Activated CD4-positive, alpha-beta T cell treated with anti-CD3 and anti-CD28 coated beads for 4 hours (primary cell): ENCODE data around the gene CHD6.

Experiments
- DNase-seq, 2 donors: peaks; one replicate each; pipeline ENCODE4 v3.0.0-alpha.2; 2020

The CHD6 gene

DNA sequence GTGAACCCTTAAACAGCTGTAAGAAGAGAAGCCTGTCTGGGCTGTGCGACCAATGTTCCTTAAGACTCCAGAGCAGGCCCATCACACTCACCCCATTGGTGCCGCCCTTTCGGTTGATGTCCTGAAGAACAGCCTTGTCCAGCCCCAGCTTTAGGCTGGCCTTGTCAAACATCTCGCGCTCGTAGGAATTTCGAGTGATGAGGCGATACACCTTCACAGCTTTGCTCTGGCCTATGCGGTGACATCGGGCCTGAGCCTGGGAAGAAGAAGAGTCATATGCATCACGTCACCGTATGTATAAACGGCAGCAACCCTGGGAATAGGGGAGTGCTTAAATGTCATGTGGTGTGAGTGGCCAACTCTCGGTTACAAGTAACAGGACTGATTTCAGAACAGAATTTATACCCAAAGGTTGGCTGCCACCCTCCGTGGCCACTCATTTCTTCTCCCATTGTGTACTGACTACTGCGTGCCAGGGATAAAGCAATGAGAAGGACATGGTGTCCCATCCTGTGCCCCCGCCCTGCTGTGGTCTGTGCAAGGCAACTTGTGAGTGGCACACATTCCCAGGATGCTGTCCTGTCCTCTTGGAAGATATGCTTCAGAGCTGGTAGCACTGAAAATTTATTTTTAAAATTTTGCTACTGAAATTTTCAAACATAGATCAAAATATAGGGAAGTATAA lies 160.9 kb downstream of the CHD6 start:
- no peak for DNase-seq

DNA sequence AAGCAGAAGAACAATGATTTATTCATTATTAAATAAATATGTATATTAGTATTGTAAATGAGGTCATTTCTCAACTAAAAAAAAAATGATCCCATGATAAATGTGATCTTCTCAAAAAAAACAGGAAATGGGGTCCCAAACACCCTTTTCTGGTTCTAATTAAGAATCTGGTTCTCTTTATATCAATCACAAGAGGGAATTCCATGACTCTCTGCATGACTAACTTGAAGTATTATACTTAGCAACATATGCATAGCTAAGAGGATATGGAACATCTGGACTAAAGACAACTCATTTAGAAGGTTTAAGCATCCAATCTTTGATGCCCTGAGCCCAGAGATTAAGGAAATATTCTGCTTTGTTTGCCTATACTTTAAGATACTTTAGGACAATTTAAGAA lies 161.8 kb downstream of the CHD6 start:
- DNase-seq: no peak

DNA sequence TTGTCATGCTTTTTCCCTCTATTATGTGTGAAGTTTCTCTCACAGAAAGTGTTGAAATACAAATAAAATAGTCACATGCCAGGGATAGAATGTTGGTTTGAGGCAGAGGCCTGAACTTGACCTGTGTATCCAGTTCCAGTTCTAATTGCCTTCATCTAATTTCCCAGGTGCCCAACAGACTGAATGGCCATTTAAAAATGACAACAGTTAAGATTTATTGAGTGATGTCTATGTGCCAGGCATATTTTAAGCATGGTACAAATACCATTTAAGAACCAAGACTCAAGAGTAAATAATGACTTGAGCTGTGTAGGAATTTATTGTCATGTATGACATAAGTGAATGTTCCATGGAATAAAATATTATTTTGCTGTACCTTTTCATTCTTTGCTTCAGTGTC lies 163.9 kb downstream of the CHD6 start:
- no peak for DNase-seq

DNA sequence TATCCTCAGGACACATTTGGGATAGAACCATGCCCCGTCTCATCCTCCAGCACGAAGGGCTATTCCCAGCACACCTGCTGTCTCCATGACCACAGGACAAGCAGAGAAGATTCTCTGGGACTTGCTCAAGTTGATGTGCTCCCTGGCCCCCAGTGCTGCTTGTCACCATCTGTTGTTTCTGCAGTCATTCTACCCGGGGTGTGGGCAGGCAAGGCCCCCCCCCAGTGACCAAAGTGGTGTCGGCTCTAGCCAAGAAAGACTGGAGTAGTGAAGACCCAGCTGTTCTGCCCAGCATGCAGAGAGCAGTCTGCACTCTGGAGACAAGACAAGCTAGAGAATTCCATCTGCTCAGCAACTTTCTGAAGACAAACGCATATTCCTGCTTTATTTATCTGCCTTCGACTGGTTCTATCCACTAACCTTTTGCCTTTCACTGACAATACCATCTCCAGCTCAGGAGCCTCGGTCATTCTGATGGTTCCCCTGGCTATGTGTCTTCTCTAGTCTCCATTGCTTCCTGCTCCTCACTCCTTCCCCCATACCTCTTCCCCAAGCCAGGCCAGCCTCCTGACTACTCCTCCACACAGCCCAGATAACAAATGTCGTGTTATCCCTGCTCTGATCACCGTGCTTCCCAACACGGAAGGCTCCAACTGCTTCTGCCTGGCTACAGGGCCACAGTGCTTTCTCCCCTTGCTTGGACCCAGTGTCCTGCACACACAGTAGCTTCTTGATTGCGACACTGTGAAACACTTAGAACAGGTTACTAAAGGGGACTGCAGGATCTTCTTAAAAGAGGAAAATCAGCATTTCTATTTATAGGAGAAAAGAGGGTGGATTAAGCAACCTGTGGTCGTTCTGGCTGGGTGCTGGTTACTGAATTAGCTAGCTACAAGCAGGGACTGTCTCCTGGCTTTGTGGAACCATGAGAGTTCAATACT lies 164.9 kb downstream of the CHD6 start:
- DNase-seq: no peak

DNA sequence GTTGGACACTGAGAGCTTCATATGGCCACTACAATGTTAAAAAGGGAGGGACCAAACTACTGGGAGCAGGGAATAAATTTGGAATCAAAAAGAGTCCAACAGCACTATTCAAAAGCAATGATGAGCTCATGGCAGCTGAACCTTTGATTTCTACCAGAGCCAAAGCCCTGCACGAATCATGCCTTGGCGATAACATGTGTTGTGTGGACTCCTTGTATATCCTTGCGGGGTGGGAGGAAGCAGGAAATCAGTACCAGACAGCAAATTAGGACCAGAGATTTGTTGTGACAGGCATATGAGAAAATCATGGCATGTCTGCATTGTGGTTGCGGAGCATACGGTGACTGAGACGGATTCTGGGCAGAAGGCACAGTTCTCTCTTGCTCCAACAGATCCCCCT lies 166.0 kb downstream of the CHD6 start:
- no peak for DNase-seq

DNA sequence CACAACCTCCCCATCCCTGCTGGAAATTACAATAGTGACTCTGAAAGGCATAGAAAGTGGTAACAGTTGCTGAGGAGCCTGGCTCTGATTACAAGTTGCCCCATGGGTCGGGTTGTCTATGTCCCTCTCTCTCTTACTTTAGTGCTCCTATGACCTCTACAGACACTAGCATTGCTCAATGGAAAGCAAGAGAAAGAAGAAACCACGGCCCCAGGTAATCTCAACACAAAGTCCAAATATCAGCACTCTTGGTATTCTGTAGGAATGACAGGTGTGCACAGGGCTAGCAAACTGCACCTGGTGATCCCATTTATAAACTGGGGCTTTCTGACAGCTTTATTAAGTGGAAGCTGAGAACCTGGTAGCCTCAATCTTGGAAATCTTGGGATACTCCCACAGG lies 171.2 kb downstream of the CHD6 start:
- no peak for DNase-seq

DNA sequence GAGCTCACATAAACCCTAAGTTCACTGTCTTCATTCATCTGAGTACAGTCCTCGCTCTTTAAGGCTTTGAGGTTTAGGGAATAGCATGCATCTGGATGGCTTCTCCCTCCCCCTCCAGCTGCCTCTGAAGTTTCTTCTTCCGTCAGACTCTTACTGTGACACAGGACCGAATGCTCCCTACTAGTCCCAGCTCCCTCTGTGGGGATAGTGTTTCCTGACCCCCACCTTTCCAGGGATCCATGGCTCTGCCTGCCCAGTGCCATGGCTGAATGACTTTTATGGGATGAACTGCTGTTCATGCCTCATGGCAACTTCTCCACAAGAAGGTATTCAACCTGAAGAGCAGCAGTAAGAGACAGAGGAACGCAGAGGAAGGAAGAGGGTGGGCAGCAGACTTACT lies 171.7 kb downstream of the CHD6 start:
- no peak for DNase-seq

DNA sequence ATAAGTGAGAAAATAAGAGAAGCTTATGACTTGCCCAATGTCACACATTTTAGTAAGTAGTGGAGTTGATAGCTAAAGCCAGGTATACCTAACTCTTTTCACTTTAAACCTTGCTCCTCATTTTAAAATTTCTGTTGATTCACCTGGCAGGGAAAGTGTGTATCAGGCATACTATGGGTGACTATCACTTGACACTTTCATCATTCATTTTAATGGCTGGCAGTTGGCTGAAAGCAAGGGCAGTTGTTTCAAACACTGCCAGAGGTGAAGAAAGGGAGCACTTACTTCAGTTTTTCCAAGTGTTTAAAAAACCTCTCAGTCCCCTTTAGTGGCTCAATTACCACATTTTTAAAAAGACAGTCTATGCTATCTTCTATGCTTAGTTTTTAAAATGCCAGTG lies 173.4 kb downstream of the CHD6 start:
- no peak for DNase-seq

DNA sequence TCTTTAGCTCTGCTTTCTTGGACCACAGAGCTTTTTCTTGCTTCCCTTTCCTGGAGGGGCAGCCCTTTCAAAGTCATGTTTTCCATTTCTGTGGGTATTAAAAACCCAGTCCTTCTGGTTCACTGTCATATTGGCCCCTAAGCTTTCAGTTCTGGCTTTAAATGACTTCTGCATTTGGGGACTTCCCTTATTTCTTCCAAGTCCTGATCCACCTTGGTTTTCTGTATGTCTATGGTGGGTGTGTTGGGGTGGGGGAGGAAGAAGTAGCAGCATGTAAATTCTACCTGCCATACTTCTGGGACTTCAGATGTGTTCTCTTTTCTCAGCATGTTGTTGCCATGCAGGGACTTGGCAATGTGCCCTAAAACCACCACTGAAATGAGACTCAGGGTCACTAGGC lies 174.5 kb downstream of the CHD6 start:
- DNase-seq: no peak

DNA sequence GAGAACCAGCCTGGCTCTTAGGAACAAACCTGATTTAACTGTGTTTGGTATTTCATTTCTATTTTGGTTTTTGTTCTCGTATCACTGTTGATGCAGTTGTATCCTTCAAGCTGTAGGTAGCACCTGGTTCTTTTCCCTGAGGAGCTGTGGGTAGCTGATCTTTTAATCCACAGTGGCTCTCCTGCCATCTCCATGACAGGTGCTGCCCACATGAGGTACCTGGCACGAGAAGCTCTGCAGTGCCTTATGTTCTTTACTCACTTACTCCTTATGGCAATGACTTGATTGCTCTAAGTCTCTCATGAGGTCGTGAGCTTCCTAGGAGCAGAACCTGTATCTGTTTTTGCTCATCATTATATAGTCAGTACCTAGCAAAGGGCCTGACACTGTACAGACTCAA lies 177.3 kb downstream of the CHD6 start:
- DNase-seq: no peak

DNA sequence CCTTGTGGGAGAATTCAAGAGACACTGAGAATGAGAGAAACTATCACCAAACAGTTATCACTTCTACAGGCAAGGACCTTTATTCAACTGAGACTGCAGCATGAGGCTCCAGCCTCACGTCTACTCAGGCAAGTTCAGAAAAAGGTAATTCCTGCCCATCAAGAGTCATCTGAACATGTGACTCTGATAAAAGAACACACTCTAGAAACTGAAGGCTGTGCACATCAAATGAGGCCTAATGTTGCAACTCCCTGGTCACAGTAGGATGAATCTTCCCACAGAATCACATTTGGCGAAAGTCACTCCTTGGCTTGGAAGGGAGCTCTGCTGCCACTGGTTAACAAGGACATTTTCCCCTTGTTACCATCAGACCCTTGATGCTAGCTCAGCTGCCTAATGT lies 180.3 kb downstream of the CHD6 start:
- DNase-seq: no peak

DNA sequence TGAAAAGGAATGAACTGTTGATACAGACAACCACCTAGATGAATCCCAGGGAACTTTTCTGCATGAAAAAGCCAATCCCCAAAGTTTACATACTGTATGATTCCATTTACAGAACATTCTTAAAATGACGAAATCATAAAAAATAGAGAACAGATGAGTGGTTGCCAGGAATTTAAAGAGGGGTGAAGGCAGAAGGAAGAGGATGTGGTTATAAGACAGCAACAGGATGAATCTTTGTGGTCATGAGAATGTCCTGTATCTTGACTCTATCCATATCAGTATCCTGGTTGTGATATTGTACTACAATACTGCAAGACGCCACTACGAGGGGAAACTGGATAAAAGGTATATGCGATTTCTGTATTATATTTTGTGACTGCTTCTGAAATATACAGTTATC lies 181.5 kb downstream of the CHD6 start:
- no peak for DNase-seq

DNA sequence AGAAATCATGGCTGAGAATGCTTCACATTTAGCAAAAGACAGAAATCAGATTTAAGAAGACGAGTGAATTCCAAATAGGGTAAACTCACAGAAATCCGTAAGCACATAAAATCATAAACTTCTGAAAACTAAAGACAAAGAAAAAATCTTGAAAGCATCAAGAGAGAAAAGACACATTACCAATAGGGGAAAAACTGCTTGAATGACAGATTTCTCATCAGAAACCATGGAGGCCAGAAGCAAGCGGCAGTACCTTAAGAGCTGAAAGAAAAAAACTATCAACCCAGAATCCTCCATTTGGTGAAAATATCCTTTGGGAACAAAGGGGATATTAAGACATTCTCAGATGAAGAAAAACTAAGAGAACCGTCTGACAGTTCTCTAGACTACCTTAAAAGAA lies 185.0 kb downstream of the CHD6 start:
- no peak for DNase-seq

DNA sequence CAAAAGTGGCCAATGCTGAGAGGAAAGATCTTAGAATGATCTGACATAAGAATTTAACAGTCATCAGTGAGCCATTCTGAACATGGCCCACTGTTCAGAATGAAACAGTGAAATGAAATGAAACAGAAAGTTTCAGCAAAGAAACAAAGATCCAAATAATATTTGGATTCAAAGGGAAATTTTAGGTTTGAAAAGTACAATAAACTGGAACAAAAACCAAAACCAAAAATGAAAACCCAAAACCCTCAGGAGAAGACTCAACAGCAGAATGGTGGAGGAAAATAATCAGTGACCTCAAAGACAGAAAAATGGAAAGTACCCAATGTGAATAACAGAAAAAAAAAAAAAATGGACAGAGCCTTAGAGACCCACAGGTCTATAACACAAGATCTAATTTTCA lies 185.4 kb downstream of the CHD6 start:
- no peak for DNase-seq

DNA sequence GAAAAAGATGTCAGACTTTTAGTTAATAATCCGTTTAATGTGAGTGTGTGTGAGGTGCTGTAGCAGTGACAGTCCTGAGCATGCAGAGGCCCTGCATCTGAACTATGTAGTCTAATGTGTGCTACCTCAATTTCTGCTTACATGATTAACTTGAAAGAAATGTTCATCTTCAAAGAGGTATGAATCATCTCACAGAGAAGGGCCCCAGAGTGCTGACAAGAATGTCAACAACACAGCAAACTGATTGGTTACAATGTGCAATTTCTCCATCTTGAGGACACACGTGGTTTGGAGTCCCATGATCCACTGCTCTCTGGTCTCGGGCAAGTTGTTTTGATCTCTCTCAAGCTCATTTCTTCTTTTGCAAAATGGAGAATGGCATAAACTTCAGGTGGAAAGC lies 189.9 kb downstream of the CHD6 start:
- peak; percentile 11 to 19 for DNase-seq

DNA sequence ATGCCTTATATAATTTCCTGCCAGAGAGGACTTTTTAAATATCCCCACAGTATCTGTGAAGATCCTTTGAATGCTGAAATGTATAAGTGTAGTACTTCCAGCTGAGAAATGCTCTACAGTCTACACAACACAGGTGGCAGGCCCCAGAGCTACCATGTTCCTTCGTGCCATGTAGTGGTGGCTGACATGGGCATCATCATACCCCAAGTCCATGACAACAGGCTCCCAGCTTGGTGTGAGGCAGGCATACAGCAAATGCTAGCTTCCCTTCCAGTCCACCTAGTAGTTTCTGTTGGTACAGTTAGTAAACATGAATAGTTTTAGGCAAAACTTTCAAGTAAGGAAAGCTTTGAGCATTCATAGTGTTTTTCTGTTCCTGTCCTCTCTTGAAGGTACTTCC lies 190.3 kb downstream of the CHD6 start:
- no peak for DNase-seq

DNA sequence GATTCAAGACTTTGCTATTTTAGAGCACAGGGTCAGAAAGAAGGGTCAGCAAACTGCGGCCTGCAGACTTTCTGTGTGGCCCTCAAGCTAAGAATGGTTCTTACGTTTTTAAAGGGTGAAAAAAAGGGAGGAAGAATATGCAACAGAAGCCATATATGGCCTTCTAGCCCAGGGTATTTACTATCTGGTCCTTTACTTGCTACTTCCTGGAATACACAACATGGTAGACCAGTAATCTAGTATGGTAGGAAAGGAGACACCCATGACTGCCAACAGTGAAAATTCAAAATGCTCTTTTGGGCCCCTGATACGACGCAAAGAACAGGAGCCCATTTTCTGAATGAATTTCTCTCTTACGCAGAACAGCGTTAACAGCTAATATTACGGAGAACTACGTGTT lies 191.2 kb downstream of the CHD6 start:
- no peak for DNase-seq

DNA sequence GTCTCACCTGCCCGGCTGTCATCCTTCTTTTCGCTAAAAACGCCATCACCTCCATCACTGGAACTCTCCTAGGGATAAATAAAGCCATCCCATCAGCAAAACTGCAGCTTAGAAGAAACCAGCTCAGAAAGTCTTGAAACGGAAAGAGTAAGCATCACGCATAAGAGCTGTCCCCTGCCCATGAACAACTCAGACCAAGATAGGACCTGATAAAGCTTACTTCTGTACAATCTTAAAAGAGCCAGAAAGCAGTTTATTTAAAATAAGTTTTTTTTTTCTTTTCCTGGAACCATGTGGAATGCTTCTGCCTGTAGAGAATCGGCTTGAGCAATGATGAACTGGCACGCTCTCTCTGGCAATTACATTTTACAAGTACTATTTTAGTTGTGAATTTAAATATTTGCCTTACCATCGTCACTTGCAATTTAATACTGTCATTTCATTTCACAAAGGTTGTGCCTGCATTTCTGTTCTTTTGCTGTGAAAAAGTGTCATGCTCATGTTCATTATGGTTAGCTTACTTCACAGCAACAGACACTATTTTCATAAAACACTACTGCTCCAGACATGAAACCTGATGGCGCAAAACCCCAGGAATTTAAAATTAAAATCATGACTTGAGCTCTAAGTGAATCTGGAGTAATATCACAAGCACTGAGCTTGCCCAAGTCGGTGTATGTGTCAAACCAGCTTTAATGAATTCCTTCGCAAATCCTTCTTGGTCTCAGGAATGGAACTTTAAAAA lies 191.9 kb downstream of the CHD6 start:
- DNase-seq: no peak

DNA sequence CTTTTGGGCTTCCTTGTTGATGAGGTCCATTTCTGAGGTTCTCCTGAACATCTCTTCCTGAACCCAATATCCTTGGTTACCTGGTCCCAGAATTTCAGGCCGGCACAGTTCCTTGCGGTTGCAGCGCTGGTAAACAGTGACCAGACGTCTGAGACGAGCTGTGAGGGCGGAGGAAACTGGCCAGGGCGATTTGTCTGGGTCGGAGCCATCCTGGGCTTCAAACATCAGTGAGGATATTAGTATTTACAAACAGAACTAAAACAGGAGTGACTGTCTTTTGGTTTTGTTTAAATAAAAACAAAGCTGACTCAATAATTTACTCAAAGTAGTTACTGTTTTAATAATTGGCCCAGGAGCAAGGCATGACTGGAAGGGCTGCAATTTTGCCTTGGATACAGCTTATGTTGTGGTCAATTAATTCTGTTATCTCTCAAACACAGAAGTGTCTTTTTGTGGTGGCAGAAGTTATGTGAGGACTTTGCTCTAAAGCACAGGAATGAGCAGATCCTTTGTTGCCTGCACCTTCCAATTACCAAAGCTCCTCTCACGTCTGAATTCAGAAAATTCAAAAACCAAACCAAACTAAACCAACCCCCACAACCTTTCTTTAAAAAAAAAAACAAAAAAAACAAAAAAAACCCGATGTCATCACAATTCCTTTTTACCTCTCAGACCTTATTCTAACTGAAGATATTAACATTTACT lies 192.8 kb downstream of the CHD6 start:
- no peak for DNase-seq

DNA sequence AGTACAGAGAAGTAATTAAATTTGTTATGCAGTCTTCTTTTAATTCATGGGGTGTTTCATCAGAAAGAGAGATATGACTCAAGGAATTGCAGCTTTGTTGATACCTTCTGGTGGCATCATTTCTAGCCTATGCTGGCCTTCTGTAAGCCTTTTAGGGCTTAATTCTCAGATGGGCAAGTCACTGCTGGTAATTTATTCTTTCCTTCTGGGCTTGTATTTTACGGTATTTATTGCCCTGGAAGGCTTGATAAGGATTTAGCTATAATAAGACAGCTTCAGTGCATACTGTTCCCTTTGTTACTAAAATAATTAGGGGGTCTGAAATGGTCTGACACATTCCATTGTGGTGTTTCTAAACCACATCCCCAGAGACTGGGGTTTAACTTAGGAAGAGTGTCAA lies 193.6 kb downstream of the CHD6 start:
- no peak for DNase-seq

DNA sequence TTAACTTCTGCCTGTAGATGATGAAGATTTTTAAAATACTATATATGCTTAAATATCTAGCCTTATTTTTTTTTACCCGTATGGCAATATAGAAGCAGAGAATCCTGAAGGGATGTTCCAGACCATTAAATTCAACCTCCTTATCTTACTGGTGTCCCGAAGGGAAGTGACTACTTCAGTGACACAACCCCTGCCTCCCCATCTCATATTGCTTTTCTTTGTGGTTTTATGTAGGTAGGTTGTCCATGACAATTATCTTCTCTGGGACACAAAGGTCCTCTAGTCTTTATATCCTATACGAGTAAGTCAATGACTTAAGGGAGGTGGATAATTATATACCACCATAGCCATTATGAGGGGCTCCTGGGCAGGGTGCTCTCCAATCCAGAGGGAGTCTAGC lies 194.2 kb downstream of the CHD6 start:
- no peak for DNase-seq

DNA sequence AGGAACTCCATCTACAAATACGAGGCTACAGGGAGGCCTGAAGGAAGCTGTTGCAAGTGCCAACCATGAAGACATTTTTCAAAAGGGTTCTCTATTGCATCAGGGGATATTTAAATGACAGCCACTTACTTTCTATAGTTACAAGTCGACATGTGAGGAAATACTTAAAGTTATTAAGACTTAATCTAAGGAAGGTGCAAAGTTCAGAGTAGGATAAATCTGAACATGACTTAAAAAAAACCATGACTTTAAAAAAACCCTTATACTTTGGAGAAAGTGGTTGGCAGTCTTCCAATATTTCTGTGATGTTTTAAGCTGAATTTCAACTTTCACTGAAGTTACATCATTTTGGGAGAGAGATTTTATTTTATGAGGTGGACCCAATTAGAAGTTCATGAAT lies 195.2 kb downstream of the CHD6 start:
- no peak for DNase-seq

DNA sequence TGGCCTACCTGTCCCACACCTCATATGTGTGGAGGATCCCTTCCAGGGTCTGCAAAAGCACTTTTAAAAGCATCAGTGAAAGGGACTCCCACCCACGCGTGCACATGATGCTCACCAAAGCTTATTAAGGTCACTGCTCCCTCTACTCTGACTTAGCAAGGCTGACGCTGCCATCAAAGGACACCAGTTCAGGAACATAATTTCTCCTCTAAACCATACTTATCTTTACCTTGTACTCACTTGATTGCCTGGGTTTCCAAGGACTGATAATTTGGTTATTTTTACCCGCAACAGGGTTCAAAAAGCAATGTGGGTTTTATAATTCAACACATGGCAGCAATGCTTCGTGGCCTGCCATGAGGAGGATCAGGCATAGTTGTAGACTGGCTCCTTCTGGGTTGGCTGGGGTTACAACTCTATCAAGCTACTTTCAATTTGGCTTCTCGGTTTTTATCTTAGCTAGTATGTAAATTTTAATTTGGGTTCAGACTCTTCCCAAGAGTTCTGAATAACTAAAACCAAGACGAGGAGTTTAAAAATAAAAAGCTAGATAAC lies 199.4 kb downstream of the CHD6 start:
- no peak for DNase-seq
